Activated naive CD8-positive, alpha-beta T cell treated with anti-CD3 and anti-CD28 coated beads for 36 hours (primary cell): ENCODE measurements around the gene EPSTI1. TPM values are rescaled to one million over a fixed set of nuclear protein-coding genes. Genes with fewer than 3 reads are reported as not detected.
A peak's percentile ranks its signal among the peaks of the same experiment; 100 is the strongest.
"Not testable (repeated sequence)": the region's sequence is repeated elsewhere in the genome, so short reads cannot be mapped to it uniquely, and the experiment has no call there.

Source experiments
- DNase-seq: peaks from one replicate; pipeline ENCODE4 v3.0.0; 2021
- H3K27ac Mint-ChIP-seq: one replicate; pipeline ENCODE4 v1.8.0; 2022; ENCODE audit warnings: mild to moderate bottlenecking, moderate library complexity, mixed read lengths
- H3K27me3 Mint-ChIP-seq: one replicate; pipeline ENCODE4 v1.8.0; 2022; ENCODE audit warnings: mild to moderate bottlenecking, mixed read lengths
- H3K36me3 Mint-ChIP-seq: one replicate; pipeline ENCODE4 v1.8.0; 2021; ENCODE audit warnings: mild to moderate bottlenecking, mixed read lengths
- H3K4me1 Mint-ChIP-seq: one replicate; pipeline ENCODE4 v1.8.0; 2021; ENCODE audit warnings: mixed read lengths
- H3K4me3 Mint-ChIP-seq: one replicate; pipeline ENCODE4 v1.8.0; 2022; ENCODE audit warnings: mild to moderate bottlenecking, moderate library complexity, mixed read lengths
- H3K9me3 Mint-ChIP-seq: one replicate; pipeline ENCODE4 v1.8.0; 2022; ENCODE audit warnings: mixed read lengths
- total RNA-seq, 2 experiments: library from RNA; stranded (reverse); gene quantifications; one replicate each; pipeline ENCODE4 v1.2.3, GENCODE V29; 2021

The EPSTI1 gene
- total RNA-seq, 2 experiments from 2014 or later: 21.5 to 23.2 TPM

- peak overlapping the region; percentile 28 for H3K27ac Mint-ChIP-seq
- H3K4me3 Mint-ChIP-seq: no peak overlapping the region
- peaks cover 7% of the 10 kb centered on the region for H3K4me1 Mint-ChIP-seq
- H3K36me3 Mint-ChIP-seq: peaks cover 5% of the 10 kb centered on the region
- no peaks in the 10 kb centered on the region for H3K9me3 Mint-ChIP-seq
- H3K27me3 Mint-ChIP-seq: peaks cover 32% of the 10 kb centered on the region
- DNase-seq: no peak
These were observed 116.4 kb downstream of the EPSTI1 start for GRCh38 chr13:42875475-42876269.

- Mint-ChIP-seq H3K36me3 (no peaks in the 10 kb centered on the region), H3K9me3 (no peaks in the 10 kb centered on the region), H3K4me1 (peaks cover 7% of the 10 kb centered on the region), H3K27ac (no peak overlapping the region), H3K4me3 (no peak overlapping the region), H3K27me3 (peaks cover 24% of the 10 kb centered on the region)
- DNase-seq: no peak
These were observed 117.8 kb downstream of the EPSTI1 start for GRCh38 chr13:42874221-42874620.

GRCh38 chr13:42873081-42873480 is 119.0 kb downstream of the EPSTI1 start:
- DNase-seq: no peak
- no peaks in the 10 kb centered on the region for H3K36me3 Mint-ChIP-seq
- no peak overlapping the region for H3K27ac Mint-ChIP-seq
- H3K9me3 Mint-ChIP-seq: no peaks in the 10 kb centered on the region
- H3K4me1 Mint-ChIP-seq: peaks cover 7% of the 10 kb centered on the region
- H3K4me3 Mint-ChIP-seq: no peak overlapping the region
- peaks cover 21% of the 10 kb centered on the region for H3K27me3 Mint-ChIP-seq

GRCh38 chr13:42867232-42867631 is 124.8 kb downstream of the EPSTI1 start:
- no peaks in the 10 kb centered on the region for H3K36me3 Mint-ChIP-seq
- DNase-seq: no peak
- H3K27ac Mint-ChIP-seq: no peak overlapping the region
- H3K4me1 Mint-ChIP-seq: no peaks in the 10 kb centered on the region
- no peaks in the 10 kb centered on the region for H3K9me3 Mint-ChIP-seq
- peaks cover 13% of the 10 kb centered on the region for H3K27me3 Mint-ChIP-seq
- no peak overlapping the region for H3K4me3 Mint-ChIP-seq

- Mint-ChIP-seq H3K27ac (no peak overlapping the region), H3K4me3 (no peak overlapping the region), H3K4me1 (no peaks in the 10 kb centered on the region), H3K9me3 (no peaks in the 10 kb centered on the region), H3K36me3 (no peaks in the 10 kb centered on the region), H3K27me3 (peaks cover 3% of the 10 kb centered on the region)
- DNase-seq: no peak
These were observed 126.3 kb downstream of the EPSTI1 start for GRCh38 chr13:42865768-42866102.

- no peaks in the 10 kb centered on the region for H3K9me3 Mint-ChIP-seq
- no peak overlapping the region for H3K27ac Mint-ChIP-seq
- H3K4me1 Mint-ChIP-seq: no peaks in the 10 kb centered on the region
- no peak overlapping the region for H3K4me3 Mint-ChIP-seq
- DNase-seq: no peak
- H3K36me3 Mint-ChIP-seq: no peaks in the 10 kb centered on the region
- H3K27me3 Mint-ChIP-seq: no peaks in the 10 kb centered on the region
These were observed 126.9 kb downstream of the EPSTI1 start for GRCh38 chr13:42864952-42865767.

- H3K9me3 Mint-ChIP-seq, H3K27me3 Mint-ChIP-seq, H3K4me3 Mint-ChIP-seq, DNase-seq, H3K27ac Mint-ChIP-seq, H3K36me3 Mint-ChIP-seq, H3K4me1 Mint-ChIP-seq: not testable (repeated sequence)
These were observed 129.7 kb downstream of the EPSTI1 start for GRCh38 chr13:42862370-42862769.

- Mint-ChIP-seq H3K4me1 (no peaks in the 10 kb centered on the region), H3K27ac (no peak overlapping the region), H3K36me3 (no peaks in the 10 kb centered on the region)
These were observed 131.6 kb downstream of the EPSTI1 start for GRCh38 chr13:42860485-42860884.

GRCh38 chr13:42859760-42860159 is 132.3 kb downstream of the EPSTI1 start:
- H3K4me1 Mint-ChIP-seq: no peaks in the 10 kb centered on the region
- H3K4me3 Mint-ChIP-seq: no peak overlapping the region
- no peaks in the 10 kb centered on the region for H3K27me3 Mint-ChIP-seq
- no peak overlapping the region for H3K27ac Mint-ChIP-seq
- no peaks in the 10 kb centered on the region for H3K36me3 Mint-ChIP-seq
- DNase-seq: no peak
- H3K9me3 Mint-ChIP-seq: no peaks in the 10 kb centered on the region

More at GRCh38 chr13:42860485-42860884, 131.6 kb downstream of the EPSTI1 start:
- no peak overlapping the region for H3K4me3 Mint-ChIP-seq
- H3K27me3 Mint-ChIP-seq: no peaks in the 10 kb centered on the region
- no peaks in the 10 kb centered on the region for H3K9me3 Mint-ChIP-seq
- no peak for DNase-seq

GRCh38 chr13:42855410-42855809 is 136.6 kb downstream of the EPSTI1 start:
- Mint-ChIP-seq H3K36me3 (no peaks in the 10 kb centered on the region), H3K9me3 (no peaks in the 10 kb centered on the region)

GRCh38 chr13:42852136-42852535 is 139.9 kb downstream of the EPSTI1 start:
- no peak for DNase-seq
- no peak overlapping the region for H3K27ac Mint-ChIP-seq
- H3K36me3 Mint-ChIP-seq: no peaks in the 10 kb centered on the region
- H3K4me1 Mint-ChIP-seq: no peaks in the 10 kb centered on the region
- H3K27me3 Mint-ChIP-seq: peaks cover 7% of the 10 kb centered on the region
- H3K9me3 Mint-ChIP-seq: no peaks in the 10 kb centered on the region
- no peak overlapping the region for H3K4me3 Mint-ChIP-seq

More at GRCh38 chr13:42855410-42855809, 136.6 kb downstream of the EPSTI1 start:
- H3K27me3 Mint-ChIP-seq: peaks cover 7% of the 10 kb centered on the region
- DNase-seq: no peak
- no peak overlapping the region for H3K4me3 Mint-ChIP-seq
- no peak overlapping the region for H3K27ac Mint-ChIP-seq
- no peaks in the 10 kb centered on the region for H3K4me1 Mint-ChIP-seq

- Mint-ChIP-seq H3K27me3 (peaks cover 7% of the 10 kb centered on the region), H3K4me1 (no peaks in the 10 kb centered on the region), H3K9me3 (no peaks in the 10 kb centered on the region), H3K4me3 (no peak overlapping the region), H3K36me3 (no peaks in the 10 kb centered on the region), H3K27ac (no peak overlapping the region)
- DNase-seq: no peak
These were observed 142.8 kb downstream of the EPSTI1 start for GRCh38 chr13:42849200-42849599.

- H3K9me3 Mint-ChIP-seq: no peaks in the 10 kb centered on the region
- H3K4me3 Mint-ChIP-seq: no peak overlapping the region
These were observed 144.0 kb downstream of the EPSTI1 start for GRCh38 chr13:42847891-42848663.

GRCh38 chr13:42836930-42837690 is 154.9 kb downstream of the EPSTI1 start:
- DNase-seq: no peak
- H3K27me3 Mint-ChIP-seq: peaks cover 5% of the 10 kb centered on the region
- H3K9me3 Mint-ChIP-seq: no peaks in the 10 kb centered on the region
- H3K4me3 Mint-ChIP-seq: no peak overlapping the region
- H3K36me3 Mint-ChIP-seq: no peaks in the 10 kb centered on the region
- H3K27ac Mint-ChIP-seq: no peak overlapping the region
- peaks cover 3% of the 10 kb centered on the region for H3K4me1 Mint-ChIP-seq

More at GRCh38 chr13:42847891-42848663, 144.0 kb downstream of the EPSTI1 start:
- no peak for DNase-seq
- Mint-ChIP-seq H3K27me3 (peaks cover 7% of the 10 kb centered on the region), H3K36me3 (no peaks in the 10 kb centered on the region), H3K4me1 (no peaks in the 10 kb centered on the region), H3K27ac (no peak overlapping the region)
